Right ventricle myocardium inferior (tissue), 1 donor: Measurements from ENCODE around the gene YBX1. TPM values are rescaled to one million over a fixed set of nuclear protein-coding genes. Genes with fewer than 3 reads are reported as not detected.
A peak's percentile ranks its signal among the peaks of the same experiment; 100 is the strongest.
"Not testable (repeated sequence)": the region's sequence is repeated elsewhere in the genome, so short reads cannot be mapped to it uniquely, and the experiment has no call there.

Experiments
- ATAC-seq: fragments of 200-7000 bp; cut with Tn5 transposase; one replicate; pipeline ENCODE4 v1.9.1; 2020; ENCODE audit warnings: mild to moderate bottlenecking, moderate library complexity
- DNase-seq: peaks from one replicate; pipeline ENCODE4 v3.0.0; 2021; ENCODE audit errors: missing footprints
- intact Hi-C: fragments of 100-400 bp; cut with DNase I; formaldehyde crosslinking; loops from one replicate; pipeline ENCODE4 v1.11.0; 2022
- total RNA-seq: library from RNA; stranded (reverse); fragmentation: NEBNext Ultra II Directional; extraction: Animal tissue kit (Norgen Biotek cat#: 25700); gene quantifications from one replicate; pipeline ENCODE4 v1.2.1, GENCODE V29; 2021
- donor health status: DM: no; HTN: yes; CAD: no; lungs with severe emphysema.

YBX1 gene
- total RNA-seq, 1 donor from 2014 or later, result 856 TPM

DNA sequence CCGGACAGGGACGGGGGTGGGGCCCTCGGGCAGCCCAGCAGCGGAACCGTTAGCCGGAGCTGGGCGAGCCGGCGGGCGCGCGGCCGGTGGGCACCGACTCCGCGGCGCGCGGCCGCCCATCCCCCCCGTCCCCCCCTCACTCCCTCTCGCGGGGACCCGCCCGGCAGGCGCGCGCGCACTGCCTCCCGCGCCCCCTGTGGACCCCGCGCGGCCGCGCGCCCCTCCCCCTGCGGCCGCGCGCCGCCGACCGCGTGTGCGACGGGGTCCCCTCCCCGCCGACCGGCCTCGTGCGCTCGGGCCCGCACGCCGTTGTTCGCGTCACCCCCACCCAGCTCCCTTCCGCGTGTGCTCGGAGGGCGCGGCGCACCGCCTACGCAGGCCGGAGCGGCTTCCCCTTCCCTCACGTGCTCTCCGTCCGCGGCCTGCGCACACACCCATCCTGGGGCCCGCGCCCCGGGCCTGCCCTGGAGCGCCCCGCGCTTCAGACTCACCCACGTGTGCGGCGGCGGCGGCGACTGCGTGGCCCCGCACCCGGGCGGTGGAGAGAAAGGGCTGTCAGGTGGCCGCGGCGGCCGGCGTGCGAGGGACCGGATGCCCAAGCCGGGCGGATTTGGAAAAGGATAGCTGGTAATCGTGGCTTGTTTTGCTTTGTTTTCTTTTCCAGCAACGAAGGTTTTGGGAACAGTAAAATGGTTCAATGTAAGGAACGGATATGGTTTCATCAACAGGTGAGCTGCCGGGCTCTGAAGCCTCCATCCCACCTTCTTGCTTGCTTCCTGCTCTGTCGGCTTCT is 717 bp downstream of the YBX1 start:
- peak; percentile 62 for ATAC-seq
- peak; percentile 91 for DNase-seq
- intact Hi-C loops, result no loop called here

DNA sequence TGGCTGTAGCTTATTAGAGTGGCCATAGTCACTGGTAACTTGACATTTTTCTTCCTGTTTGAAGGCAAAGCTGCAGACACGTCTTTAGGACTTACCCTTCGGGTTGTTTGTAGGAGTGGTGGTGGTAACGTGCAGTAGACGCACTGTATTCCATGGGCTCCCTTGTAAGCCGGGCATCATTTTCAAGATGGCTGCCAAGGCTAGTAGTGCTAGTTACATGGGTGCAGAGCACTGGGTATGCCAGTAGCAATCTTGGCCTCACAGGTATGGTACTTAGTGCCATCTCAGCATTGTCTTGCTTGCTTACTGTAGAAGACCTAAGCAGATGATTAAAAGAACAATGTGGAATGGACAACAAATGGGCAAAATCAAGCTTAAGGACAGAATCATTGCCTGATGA is 1.9 kb downstream of the YBX1 start:
- DNase-seq, result no peak
- intact Hi-C loops, result no loop called here
- no peak for ATAC-seq

DNA sequence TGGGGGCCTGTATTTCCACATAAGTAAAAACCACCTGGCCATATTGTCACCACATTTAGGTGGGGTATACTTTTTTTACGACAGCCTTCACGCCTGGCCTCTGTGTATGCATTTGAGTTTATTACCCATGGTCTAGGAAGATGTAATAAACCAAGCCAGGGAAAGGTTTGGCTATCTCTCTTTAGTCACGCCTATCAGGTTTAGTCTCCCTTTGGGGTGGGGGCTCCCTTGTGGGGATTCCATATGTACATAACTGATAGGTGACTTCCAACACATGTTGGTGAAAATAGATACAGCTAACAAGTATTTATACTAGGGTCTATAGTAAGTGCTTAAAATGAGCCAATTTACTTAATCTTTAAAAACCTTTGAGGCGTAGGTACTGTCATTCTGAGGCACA is 4.2 kb downstream of the YBX1 start:
- ATAC-seq (no peak), DNase-seq (no peak)
- intact Hi-C loops, result no loop called here

DNA sequence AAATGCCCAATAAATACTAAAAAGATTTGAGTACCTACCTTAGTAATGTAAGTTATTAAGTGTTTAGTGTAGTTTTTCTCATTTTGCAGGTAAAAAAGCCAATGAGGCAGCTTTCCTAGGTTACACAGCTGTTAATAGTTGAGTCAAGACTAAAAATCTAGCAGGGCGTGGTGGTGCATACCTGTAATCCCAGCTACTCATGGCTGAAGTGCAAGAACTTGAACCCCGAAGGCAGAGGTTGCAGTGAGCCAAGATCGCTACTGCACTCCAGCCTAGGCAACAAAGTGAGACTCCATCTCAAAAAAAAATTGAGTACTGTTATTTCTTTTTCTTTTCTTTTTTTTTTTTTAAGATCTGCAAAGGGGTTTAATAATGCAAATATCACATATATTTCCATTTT is 7.7 kb downstream of the YBX1 start:
- no peak for DNase-seq
- no peak for ATAC-seq
- intact Hi-C loops, result no loop called here

DNA sequence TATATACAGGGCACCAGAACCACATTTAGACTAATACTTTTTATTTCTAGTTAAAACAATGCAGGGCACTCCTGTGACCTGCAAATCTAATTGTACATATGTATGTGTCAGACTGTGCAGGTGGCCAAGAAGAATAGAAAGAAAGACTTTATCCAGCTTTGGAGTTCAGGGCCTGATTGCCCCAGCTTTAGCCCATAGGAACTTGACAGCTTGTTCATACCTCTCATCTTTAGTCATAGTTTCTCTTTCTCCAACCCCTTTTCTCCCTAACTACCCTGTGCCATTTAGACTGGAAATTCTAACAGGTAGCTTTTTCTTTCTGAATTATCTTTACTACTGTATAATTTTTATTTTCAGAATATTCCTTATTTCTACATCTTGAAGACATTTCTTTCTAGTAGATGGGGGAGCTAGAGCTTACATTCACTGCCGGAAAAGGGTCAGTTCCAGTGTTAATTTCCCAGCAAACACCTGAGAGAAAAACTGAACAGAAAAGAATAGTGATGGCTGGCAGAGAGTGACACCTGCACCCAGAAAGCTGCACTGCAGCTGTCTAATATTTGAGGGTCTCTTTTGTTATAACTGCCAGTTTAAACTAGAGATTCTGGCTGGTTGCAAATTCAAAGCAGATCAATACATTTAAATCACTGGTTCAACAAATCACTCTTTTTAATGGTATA is 8.4 kb downstream of the YBX1 start:
- intact Hi-C loops, result no loop called here
- ATAC-seq, result no peak
- no peak for DNase-seq

DNA sequence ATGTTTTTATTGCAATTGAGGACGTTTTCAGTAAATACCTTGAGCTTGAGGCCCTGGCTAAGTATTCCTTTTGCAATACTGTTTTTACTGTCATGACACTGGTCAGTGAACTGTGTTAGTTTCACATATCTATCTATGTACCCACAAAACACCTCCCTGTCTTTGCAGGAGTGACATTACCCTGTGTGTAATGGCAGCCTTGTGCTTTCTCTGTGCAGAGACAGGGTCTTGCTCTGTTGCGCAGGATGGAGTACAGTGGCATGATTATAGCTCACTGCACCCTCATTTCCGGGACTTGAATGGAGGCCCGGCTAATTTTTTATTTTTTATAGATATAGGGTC is 8.9 kb downstream of the YBX1 start:
- intact Hi-C loops, result no loop called here
- DNase-seq (no peak), ATAC-seq (no peak)

DNA sequence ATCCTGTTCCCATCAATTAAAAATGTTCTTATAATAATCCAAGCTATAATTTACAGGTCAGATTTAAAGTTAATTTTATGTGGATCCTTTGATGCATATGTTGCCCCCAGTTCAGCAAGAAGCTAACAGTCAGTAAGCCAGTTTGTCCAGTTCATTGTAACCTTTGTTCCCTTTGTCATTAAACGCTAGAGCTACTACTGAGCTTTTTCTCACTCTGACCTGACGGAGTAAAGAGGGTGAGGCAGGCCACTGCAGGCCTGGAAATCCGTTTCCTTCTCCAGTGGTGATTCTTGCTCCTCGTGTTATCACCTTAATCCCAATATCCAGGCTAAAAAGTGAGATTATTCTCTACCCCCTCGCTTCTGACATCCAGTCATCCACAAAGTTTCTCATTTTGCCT is 10.2 kb downstream of the YBX1 start:
- no peak for ATAC-seq
- no peak for DNase-seq
- intact Hi-C loops, result no loop called here

DNA sequence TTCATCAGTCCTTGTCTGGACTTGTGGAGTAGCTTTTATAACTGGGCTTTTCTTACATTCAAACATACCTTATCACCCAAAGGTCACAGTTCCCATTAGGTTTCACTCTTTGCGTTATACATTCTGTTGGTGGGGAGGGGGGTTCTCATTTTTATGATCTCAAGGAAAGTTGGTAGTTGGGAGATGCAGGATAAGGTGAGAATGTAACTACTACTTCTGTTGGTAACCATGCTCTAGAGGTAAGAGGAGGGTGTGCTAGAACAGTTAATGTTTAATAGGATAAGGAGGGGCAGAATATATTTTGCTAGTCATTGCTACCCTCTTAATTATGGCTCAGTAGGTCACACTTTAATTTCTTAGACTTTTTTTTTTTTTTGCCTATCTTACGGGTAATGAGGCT is 10.7 kb downstream of the YBX1 start:
- ATAC-seq (no peak), DNase-seq (no peak)
- intact Hi-C loops, result no loop called here

DNA sequence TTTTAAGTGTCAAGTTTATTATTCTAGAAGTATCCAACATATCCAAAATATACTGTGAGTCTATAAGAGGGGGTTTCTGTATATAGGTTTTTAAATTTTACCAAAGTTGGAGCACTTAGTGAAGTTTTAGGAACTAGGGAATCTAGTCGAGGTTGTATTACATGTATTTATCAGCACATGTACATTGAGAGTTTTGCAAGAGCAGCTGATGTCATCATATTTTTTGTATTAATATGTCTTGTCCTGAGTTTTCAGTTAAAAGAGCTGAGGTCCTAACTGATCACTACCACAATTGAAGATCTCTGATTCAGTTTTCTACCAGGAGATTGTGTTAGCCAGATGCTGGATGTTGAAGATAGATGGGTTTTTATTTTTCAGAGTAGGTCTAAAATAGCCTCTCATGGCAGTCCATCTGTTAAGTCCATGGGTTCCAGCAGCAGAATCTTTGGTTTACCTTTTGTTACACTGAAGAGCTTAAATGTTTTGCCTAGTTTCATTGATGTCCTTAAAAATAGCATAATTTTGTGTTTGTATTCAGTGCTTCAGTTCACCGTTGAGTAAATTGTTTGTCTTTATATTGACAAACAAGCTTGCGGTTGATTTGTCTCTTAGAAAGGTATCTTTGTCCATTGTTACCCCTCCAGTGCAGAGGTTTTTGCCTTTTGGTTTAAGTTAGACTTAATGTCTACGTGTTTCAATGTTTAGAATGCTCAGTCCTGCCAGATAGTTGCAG is 16.0 kb downstream of the YBX1 start:
- ATAC-seq (no peak), DNase-seq (no peak)
- intact Hi-C loops, result no loop called here

DNA sequence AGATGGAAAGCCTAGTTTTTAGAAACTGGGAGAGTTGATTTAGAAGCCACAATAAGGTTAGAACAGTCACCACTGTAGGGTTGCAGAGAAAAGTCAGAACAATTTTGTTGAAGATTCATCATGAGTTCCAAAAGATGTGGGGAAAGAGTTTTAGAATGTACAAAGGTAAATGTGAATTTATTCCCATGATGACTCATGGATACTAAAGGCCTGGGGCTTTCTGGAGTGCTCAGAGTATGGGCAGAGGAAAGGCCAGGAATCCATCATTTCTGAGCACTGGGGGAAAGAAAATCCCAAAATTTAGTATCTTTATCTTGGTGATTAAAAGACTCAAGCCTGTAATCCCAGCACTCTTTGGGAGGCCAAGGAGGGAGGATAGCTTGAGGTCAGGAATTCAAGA is 17.8 kb downstream of the YBX1 start:
- intact Hi-C loops, result no loop called here
- ATAC-seq (no peak), DNase-seq (no peak)

DNA sequence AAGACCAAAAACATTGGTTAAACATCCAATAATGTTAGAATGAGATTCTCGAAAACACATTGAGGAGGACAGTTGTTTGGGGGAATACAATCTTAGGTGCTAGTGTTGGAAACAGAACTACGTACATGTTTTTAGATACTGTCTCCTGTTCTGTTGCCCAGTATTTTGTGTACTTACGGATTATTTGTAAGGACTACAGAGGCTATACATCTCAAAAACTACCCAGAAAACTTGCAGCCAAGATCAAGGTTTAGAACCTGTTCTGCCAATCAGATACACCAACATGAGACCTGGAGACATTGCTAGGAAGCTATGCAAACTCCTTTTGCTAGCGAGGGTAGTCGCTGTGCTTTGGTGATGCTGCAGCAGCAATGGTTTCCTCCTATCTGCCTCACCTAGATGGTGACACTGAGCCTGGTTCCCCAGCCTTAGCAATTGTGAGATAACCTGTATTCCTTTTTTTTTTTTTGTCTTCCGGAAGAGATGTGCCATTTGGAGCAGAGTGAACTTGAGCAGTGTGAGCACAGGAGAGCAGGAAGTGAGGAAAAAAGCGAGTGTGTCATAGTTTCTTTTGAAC is 21.8 kb downstream of the YBX1 start:
- intact Hi-C loops, result no loop called here
- DNase-seq (no peak), ATAC-seq (no peak)

DNA sequence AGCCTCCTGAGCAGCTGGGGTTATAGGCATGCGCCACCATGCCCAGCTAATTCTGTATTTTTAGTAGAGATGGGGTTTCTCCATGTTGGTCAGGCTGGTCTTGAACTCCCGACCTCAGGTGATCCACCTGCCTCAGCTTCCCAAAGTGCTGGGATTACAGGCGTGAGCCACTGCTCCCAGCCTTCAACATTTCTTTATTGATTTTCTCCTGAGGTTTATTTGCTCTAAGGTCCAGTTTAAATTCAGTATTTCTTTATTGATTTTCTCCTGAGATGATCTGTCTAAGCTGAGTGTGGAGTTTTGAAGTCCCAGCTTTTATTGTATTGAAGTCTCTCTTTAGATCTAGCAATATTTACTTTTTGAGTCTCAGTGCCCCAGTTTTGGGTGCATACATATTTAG is 30.6 kb downstream of the YBX1 start:
- intact Hi-C loops, ATAC-seq, DNase-seq: not testable (repeated sequence)

DNA sequence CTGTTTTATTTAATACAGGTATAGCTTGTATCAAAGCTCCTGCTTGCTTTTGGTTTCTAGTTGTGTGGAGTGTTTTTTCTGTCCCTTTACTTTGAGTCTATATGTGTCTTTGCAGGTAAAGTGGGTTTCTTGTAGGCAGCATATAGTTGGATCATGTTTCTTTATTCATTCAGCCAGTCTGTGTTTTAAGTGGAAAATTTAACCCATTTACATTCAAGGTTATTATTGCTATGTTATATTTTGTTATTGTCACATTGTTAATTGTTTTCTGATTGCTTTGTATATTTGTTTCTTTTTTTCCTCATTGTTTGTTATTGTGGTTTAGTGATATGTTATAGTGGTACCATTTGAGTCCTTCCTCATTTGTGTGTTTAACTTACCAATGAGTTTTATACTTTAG is 31.1 kb downstream of the YBX1 start:
- ATAC-seq (no peak), DNase-seq (no peak)
- intact Hi-C loops, result no loop called here

DNA sequence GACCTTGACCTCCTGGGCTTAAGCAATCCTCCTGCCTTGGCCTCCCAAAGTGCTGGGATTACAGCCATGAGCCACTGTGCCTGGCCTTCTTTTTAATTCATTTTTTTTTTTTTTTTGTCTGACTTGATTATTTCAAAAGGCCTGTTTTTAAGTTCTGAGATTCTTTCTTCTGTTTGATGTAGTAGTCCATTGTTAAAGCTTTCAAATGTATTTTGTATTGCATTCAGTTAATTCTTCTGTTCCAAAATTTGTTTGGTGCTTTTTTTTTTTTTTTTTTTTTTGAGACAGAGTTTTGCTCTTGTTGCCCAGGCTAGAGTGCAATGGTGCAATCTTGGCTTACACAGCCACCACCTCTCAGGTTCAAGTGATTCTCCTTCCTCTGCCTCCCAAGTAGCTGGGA is 32.2 kb downstream of the YBX1 start:
- intact Hi-C loops, DNase-seq, ATAC-seq: not testable (repeated sequence)

DNA sequence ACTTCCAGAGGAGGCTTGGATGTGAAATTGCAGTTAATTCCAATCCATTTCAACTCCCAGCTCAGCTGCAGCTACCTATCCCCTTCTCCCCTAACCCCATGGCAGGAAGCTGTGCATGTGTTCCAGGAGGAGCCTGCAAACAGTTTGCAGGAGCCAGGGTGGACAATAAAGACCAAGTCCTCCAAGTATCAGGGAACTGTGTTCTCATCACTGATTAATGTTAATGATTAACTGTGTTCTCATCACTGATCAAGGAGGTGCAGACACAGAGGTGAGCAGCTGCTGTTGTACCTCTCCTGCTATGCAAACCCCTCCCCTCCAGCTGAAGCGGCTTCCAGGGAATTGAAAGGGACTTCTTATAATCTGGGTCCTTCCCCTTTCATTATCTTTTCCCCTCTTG is 38.6 kb downstream of the YBX1 start:
- intact Hi-C loops, result no loop called here
- DNase-seq, result no peak
- ATAC-seq, result no peak

DNA sequence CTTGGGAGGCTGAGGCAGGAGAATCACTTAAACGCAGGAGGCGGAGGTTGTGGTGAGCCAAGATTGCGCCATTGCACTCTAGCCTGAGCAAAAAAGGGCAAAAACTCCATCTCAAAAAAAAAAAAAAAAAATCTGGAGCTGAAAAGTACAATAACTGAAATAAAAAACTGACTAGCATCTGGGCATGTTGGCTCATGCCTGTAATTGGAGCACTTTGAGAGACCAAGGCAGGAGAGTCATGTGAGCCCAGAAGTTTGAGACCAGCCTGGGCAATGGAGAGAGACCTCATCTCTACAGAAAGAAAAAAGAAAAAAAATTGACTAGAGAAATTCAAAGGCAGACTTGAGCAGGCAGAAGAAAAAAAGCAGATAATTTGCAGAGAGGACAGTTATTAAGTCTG is 39.7 kb downstream of the YBX1 start:
- ATAC-seq (no peak), DNase-seq (no peak)
- intact Hi-C loops, result no loop called here

DNA sequence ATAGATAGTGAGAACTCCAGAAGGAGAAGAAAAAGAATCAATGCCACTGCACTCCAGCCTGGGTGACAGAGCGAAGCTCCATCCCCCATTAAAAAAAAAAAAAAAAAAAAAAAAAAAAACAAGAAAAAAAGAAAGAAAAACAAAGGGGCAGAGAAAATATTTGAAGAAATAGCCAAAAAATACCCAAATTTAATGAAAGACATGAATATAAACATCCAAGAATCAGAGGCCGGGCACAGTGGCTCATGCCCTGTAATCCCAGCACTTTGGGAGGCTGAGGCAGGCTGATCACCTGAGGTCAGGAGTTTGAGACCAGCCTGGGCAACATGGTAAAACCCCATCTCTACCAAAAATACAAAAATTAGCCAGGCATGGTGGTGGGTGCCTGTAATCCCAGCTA is 40.2 kb downstream of the YBX1 start:
- intact Hi-C loops, ATAC-seq, DNase-seq: not testable (repeated sequence)

DNA sequence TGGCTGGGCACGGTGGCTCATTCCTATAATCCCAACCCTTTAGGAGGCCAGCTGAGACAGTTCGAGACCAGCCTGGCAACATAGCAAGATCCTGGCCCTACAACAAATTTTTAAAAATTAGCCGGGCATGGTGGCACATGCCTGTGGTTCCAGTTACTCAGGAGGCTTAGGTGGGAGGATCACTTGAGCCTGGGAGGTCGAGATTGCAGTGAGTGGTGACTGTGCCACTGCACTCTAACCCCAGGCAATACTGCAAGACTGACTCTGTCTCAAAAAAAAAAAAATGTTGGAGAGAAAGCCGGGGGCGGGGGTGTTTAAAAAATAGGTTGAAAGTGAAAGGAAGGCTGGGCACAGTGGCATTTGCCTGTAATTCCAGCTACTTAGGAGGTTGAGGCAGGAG is 41.3 kb downstream of the YBX1 start:
- DNase-seq (no peak), ATAC-seq (no peak)
- intact Hi-C loops, result no loop called here

DNA sequence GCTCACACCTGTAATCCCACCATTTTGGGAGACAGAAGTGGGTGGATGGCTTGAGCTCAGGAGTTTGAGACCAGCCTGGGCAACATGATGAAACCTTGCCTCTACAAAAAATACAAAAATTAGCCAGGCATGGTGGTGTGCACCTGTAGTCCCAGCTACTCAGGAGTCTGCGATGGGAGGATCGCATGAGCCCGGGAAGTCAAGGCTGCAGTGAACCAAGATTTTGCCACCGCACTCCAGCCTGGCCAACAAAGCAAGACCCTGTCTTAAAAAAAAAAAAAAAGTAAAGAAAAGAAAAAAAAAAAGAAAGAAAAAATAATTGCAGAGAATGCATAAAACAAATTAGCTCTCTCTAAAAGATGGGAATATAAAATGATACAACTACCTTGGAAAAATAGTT is 43.6 kb downstream of the YBX1 start:
- DNase-seq, intact Hi-C loops, ATAC-seq: not testable (repeated sequence)

DNA sequence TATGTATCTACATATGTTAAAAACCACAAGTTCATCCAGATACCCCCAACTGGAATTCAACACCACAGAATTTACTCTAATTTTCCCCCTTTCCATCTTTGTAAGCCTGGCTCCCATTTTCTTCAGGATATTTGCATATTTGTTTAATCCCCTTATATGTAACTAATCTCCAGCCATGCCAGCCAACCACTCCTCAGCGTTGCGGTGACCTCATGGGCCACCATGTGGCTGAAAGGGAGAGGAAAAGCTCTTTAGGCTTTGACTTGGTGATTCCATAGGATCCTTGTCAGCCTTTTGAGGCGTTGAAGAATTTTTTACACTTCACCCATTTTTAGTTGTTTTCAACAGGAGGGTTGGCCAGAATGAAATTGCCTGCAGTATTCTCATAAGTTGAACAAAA is 47.8 kb downstream of the YBX1 start:
- intact Hi-C loops, result no loop called here
- no peak for DNase-seq
- ATAC-seq, result no peak
